Stromal cell of bone marrow (primary cell): Measurements from ENCODE around the gene PRKN.

Source experiments
- DNase-seq: peaks from one replicate; pipeline ENCODE4 v3.0.0-alpha.2; 2012; ENCODE audit warnings: low read depth

Gene PRKN

GRCh38 chr6:161956082-161956481 is 771.5 kb downstream of the PRKN start:
- DNase-seq: no peak

GRCh38 chr6:161954699-161955276 is 772.8 kb downstream of the PRKN start:
- no peak for DNase-seq

- DNase-seq: no peak
These were observed 773.5 kb downstream of the PRKN start for GRCh38 chr6:161954077-161954476.

GRCh38 chr6:161951126-161951525 is 776.4 kb downstream of the PRKN start:
- no peak for DNase-seq

GRCh38 chr6:161949531-161949930 is 778.0 kb downstream of the PRKN start:
- no peak for DNase-seq

DNA sequence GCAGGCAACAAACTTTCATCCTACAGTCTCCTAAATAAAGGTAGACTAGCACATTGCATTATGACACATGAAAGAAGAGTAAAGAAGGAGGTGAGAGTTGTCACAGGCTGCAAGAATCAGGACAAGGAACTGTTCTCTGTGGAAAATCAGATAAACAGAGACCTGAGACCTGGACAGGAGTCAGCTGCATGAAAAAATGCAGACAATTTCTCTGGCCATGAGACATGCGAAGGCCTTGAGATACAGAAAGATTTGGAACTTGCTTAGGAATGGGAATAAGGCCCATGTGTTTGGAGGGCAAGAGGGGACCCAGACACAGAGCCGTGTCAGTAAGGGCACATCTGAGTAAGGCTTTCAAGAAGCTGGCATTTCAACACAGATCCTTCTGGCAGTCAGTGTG is 779.1 kb downstream of the PRKN start:
- no peak for DNase-seq

- DNase-seq: no peak
These were observed 780.2 kb downstream of the PRKN start for GRCh38 chr6:161947371-161947770.

GRCh38 chr6:161946461-161946860 is 781.1 kb downstream of the PRKN start:
- no peak for DNase-seq

DNA sequence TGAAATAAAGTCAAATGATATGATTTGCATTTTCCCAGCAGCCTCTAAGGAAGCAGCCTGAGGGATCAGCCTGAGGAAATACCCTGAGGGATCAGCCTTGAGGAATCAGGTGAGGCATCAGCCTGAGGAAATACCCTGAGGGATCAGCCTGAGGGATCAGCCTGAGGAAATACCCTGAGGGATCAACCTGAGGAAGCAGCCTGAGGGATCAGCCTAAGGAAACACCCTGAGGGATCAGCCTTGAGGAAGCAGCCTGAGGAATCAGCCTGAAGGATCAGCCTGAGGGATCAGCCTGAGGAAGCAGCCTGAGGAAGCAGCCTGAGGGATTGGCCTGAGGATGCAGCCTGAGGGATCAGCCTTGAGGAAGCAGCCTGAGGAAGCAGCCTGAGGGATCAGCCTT is 784.0 kb downstream of the PRKN start:
- no peak for DNase-seq

- DNase-seq: no peak
These were observed 786.0 kb downstream of the PRKN start for GRCh38 chr6:161941565-161941964.

DNA sequence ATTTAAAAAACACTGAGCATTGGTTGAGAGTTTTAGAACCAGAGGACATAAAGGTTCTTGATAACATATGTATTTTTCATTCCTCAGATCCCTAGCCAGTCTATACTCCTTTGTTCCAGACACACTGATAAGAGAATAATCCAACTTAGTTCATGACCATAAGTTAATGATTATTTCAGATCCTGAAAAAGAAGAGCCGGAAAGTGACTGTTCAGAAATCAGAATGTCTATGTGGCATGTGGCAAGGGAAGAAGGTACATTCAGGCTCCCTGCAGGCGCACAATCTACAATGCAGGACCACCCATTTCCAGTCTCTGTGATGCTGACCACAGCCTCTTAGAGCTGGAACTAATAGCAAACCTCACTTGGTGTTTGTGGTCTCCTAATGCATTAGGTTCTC is 787.0 kb downstream of the PRKN start:
- DNase-seq: no peak

- DNase-seq: no peak
These were observed 801.2 kb downstream of the PRKN start for GRCh38 chr6:161926324-161926723.

DNA sequence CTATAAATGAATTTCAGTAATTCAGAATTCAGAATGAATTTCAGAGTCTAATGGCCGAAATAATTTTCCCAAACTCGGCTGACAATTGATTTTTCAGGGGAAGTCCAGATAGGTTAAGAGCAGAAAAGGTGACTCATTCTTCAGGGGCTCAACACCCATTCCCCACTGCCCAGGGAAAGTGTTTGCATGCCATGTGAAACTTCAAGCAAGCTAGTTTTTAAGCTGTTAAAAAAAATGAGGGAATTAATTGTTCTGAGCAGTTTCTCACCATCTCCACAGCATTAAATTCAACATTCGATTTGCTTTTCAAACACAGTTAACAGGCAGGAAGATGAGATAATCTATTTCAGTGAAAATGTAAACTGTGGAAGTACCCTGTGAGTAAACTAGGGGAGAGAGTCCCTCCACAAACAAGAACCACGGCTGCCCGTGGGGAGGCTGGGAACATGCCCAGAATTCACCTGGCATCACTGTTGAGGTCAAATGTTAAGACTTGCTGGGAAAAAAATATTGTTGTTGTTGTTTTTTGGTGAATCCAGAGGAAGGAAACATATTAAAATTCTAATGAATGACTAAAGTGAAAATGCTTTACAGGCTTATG is 803.0 kb downstream of the PRKN start:
- no peak for DNase-seq

DNA sequence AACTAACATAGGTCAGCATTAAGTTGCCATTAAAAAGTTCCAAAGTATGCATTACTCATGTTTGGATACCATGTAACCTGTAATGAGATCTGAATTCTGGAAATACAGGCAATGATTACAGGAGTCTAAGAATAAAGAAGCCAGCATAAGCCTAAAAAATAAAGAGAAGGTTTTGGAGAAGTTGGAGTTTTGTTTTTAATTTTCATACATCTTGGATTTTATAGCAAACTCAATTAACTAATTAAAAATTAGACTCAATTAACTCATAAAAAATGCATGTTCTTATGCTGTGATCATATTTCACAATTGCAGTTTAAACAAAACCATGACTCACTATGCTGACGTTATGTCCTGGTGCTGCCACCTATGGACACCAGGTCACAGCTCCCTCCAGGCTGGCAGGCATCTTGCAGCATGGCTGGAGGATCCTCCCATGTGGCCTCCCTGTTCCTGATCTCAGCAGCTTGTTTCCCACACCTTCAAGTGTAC is 804.9 kb downstream of the PRKN start:
- DNase-seq: peak; percentile 6

DNA sequence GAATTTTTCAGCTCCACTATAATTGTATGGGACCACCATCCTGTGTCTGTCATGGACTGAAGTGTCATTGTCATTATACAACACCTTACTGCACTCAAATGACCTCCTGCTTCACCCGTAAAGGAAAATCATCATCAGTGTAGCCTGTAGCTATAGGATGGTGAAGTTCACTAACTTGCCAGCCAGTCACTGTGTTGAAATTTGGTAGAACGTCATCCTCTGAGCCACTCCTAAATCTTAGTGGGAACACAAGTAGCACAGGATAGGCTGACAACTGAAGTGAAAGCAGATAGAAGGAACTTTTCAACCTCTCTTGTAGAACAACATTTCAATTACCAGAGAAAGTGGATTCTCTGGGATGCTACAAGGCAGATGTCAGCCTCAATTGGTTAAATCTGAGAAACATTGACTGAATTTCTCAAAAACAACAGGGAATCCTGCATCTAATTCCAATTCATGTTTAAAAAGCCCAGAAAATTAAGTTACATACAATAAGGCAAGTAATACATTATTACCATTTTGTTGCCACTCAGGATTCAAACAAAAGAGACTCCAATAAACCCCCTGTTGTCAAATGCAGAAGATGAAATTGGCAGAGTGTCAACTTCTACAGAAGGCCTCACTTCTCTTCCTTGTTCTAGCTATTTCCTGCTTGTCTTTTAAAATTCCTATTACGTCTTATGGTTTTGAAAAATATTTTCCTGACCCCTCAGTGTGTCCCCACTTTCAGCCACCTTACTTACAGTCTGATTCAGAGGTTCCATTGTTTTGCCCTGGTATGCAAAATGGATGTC is 805.8 kb downstream of the PRKN start:
- no peak for DNase-seq

DNA sequence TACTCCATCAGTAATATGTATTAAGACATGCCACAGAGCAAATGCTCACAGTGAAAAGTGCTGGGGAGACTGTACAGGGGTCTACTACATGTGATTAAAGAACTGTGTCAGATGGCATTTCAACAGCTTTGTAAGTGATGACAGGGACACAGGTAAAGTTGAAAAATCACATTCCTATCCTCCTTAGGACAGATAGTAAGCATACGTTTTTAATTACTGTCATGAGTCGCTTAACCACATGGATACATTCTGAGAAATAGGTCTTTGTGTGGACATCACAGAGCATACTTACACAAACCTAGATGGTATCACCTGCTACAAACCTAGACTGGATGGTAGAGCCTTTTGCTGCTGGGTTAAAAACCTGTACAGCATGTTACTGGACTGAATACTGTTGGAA is 807.9 kb downstream of the PRKN start:
- DNase-seq: no peak

- DNase-seq: no peak
These were observed 808.8 kb downstream of the PRKN start for GRCh38 chr6:161918628-161919205.

DNA sequence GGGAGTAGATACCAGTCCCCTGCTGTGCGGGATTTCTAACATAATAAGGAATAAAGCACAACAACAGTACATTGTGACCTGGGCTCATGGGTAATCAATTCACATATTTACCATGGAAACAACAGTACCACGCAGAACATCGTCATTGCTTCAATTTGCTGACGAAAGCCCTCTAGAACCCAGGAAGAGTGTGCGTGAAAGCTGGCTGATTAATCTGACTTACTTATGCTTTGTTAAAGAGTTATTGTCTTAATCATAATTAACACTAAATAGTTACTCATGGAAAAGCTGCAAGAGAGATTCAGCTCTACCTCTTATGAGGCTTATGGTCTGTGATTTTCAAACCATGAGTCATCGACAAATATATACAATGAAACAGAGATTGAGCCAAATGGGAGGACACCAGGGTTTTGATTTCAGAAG is 809.4 kb downstream of the PRKN start:
- no peak for DNase-seq

- DNase-seq: no peak
These were observed 809.9 kb downstream of the PRKN start for GRCh38 chr6:161917645-161918044.

DNA sequence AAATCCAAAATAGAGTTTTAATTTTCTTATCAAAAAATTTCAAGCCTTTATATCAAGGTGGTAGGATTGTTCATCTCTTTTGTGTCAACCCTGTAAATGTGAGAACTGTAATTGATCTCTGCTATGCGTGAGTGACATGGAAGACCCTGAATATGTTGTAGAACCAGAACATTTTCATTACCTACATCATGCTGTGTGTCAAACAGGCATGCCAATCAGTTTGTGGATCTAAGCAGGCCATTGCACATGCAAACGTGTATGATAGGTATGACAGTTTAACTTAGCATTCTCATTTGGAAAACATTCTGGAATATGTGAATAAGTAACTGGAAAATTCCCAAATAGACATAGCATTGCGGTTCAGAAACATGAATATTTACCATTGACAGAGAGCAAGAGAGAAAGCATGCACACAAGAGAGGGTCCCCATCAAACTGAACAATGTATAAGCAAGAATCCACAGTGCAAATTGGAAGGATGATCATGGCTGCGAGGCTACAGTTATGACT is 812.1 kb downstream of the PRKN start:
- DNase-seq: no peak

GRCh38 chr6:161908872-161909271 is 818.7 kb downstream of the PRKN start:
- DNase-seq: no peak

- no peak for DNase-seq
These were observed 821.0 kb downstream of the PRKN start for GRCh38 chr6:161906571-161906970.
